K562 (cell line): ENCODE data around the gene POLRMT. TPM values are rescaled to one million over a fixed set of nuclear protein-coding genes. Genes with fewer than 3 reads are reported as not detected.

ENCODE experiments used
- CXXC5 ChIP-seq: fragments of 250-450 bp; sonication (Bioruptor Pico); IDR thresholded peaks from 2 replicates; pipeline ENCODE4 v1.8.0; 2022; ENCODE audit warnings: inconsistent platforms, mild to moderate bottlenecking, moderate library complexity
- E2F1 ChIP-seq: sonication (generic); formaldehyde crosslinking; IDR thresholded peaks from 2 replicates; pipeline ENCODE4 v1.8.1; 2023; ENCODE audit warnings: mild to moderate bottlenecking, missing genetic modification reagents, moderate library complexity
- E2F6 ChIP-seq, 2 experiments: IDR thresholded peaks; 2 replicates each; pipeline ENCODE4 v1.6.1; 2011; ENCODE audit warnings: borderline replicate concordance in 1 of 2, control low read depth in 1 of 2, low read depth in 1 of 2, low read length in 1 of 2, mild to moderate bottlenecking in 1 of 2, mixed read lengths in 1 of 2, moderate library complexity in 1 of 2; ENCODE audit not compliant: insufficient read depth in 1 of 2, insufficient read length in 1 of 2, poor library complexity in 1 of 2, severe bottlenecking in 1 of 2; ENCODE audit errors: extremely low read depth in 1 of 2
- GATAD2A ChIP-seq: fragments of 450-650 bp; IDR thresholded peaks from 2 replicates; pipeline ENCODE4 v1.6.1; 2017
- RB1 ChIP-seq: fragments of 450-650 bp; IDR thresholded peaks from 2 replicates; pipeline ENCODE4 v1.6.1; 2017; ENCODE audit warnings: low read depth, mild to moderate bottlenecking
- RBFOX2 ChIP-seq: fragments of 200-400 bp; formaldehyde crosslinking; IDR thresholded peaks from 2 replicates; pipeline ENCODE4 v1.6.1; 2017; ENCODE audit warnings: low read depth, mild to moderate bottlenecking, low read length, moderate library complexity
- UBTF ChIP-seq, 2 experiments: IDR thresholded peaks; 2 replicates each; pipeline ENCODE4 v1.6.1; 2012; ENCODE audit warnings: improper control_type of control experiment in 2 of 2, low read depth in 2 of 2, low read length in 2 of 2, borderline replicate concordance in 1 of 2
- polyA plus RNA-seq, 8 experiments: library from polyadenylated mRNA; depleted of rRNA in 4 of 8; stranded (reverse) in 5 of 8; unstranded in 3 of 8; fragments of >200 nt; fragmentation: Nextera tagmentation in 2 of 8; fragmentation: Illumina TruSeq in 1 of 8; extraction: Ambion mirVana in 2 of 8; extraction: Trizol in 1 of 8; gene quantifications; 2 replicates each; pipeline versions ENCODE4 v1.2.1 to v1.2.3, GENCODE V29; 2011 to 2014; ENCODE audit warnings: inconsistent platforms in 1 of 8, missing spikeins in 1 of 8
- total RNA-seq, 7 experiments: library from RNA; depleted of rRNA in 6 of 7; stranded (reverse); fragments of >200 nt in 6 of 7; fragmentation: Illumina TruSeq in 2 of 7; extraction: Trizol in 2 of 7; gene quantifications; 2 replicates each; pipeline versions ENCODE4 v1.2.1 to v1.2.3, GENCODE V29; 2011 to 2021; ENCODE audit warnings: low replicate concordance in 1 of 7

POLRMT gene
- total and polyA plus RNA-seq, 9 of the 15 experiments (the other 6 are each of a cell fraction or from before 2014, with no cell fraction given) = 30.3 to 144 (median 68.0) TPM

GRCh38 chr19:590396-590745 lies 43.0 kb downstream of the POLRMT start (continued):
- TF ChIP-seq E2F6 (IDR thresholded peaks at IDR 0.05; ENCODE audit: borderline replicate concordance in 1 of 2, extremely low read depth in 1 of 2, insufficient read depth in 1 of 2, insufficient read length in 1 of 2, low read depth in 1 of 2, low read length in 1 of 2, poor library complexity in 1 of 2, severe bottlenecking in 1 of 2) (peak; percentile 45 to 86), RB1 (0 out of 2 replicates have a peak, but pooled peaks have one; percentile 11), UBTF (IDR thresholded peaks at IDR 0.05; ENCODE audit: borderline replicate concordance in 1 of 2, low read depth in 2 of 2, low read length in 2 of 2) (peak in 1 of 2 experiments; percentile 51; a peak in 1 of 4 replicates), GATAD2A (no peak), RBFOX2 (peak; percentile 13; the same call in 1 of the 2 replicates), E2F1 (no peak), CXXC5 (peak; percentile 35; the same call in 1 of the 2 replicates)
